Neuron (in vitro differentiated cells): ENCODE data around the gene CLIC4.

Experiments
- H2AFZ ChIP-seq: one replicate; pipeline ENCODE4 v1.6.1; 2013; ENCODE audit warnings: low read depth, mild to moderate bottlenecking, inconsistent platforms, low read length, moderate library complexity
- H3K27me3 ChIP-seq: one replicate; pipeline ENCODE4 v1.6.1; 2013; ENCODE audit warnings: low read length; ENCODE audit not compliant: insufficient read depth
- H3K36me3 ChIP-seq: one replicate; pipeline ENCODE4 v1.6.1; 2013; ENCODE audit warnings: low read length; ENCODE audit not compliant: insufficient read depth
- H3K4me1 ChIP-seq: one replicate; pipeline ENCODE4 v1.6.1; 2013; ENCODE audit warnings: low read length; ENCODE audit not compliant: insufficient read depth
- H3K4me3 ChIP-seq: 2 replicates; pipeline ENCODE4 v1.5.1; 2013; ENCODE audit warnings: mild to moderate bottlenecking, low read length, moderate library complexity
- H3K9me3 ChIP-seq: one replicate; pipeline ENCODE4 v1.6.1; 2013; ENCODE audit warnings: low read length

The CLIC4 gene

DNA sequence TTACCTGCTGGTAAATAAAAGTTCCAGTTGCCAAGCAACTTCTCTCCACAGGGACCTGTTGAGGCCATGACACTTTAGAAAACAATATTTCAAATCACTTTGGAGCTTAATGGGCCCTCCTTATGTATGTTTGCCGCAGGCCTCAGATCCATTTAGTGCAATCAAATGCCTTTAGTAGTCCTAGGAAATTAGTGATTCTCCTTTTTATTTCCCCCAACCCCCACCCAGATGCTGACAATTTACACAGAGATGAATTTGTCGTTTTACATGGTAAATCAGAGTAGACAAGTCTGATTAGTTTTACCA lies 83.6 kb downstream of the CLIC4 start:
- Histone ChIP-seq H3K27me3 (no peaks in the 10 kb centered on the region), H3K36me3 (no peaks in the 10 kb centered on the region), H2AFZ (no peak overlapping the region), H3K4me3 (no peak overlapping the region), H3K4me1 (peaks cover 13% of the 10 kb centered on the region), H3K9me3 (no peaks in the 10 kb centered on the region)

DNA sequence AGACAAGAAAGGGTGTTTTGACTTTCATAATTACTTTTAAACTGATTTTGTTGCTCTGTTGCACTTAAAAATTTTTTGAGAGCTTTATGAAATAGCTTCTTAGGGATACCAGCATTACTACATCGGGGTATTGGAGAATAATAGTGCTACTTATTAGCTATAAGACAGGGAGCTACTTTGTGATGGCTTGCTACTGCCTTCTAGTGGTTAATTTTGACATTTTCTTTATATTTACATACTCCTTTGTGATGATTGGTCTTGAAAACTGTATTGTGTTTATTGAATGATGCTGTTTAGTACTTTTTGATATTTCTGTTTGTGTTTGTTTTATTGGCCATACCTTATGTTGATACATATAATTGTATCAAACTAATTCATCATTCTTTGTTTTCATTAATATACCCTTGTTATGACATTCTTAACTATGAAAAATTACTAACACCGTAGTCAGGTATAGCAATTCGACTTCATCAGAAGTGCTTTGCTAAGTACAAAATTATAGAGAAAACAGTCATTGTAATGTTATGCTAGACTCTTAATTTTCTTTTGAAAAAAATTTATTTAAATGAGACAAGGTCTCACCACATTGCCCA lies 85.5 kb downstream of the CLIC4 start:
- Histone ChIP-seq H2AFZ (no peak overlapping the region), H3K4me1 (peaks cover 13% of the 10 kb centered on the region), H3K4me3 (no peak overlapping the region), H3K9me3 (no peaks in the 10 kb centered on the region), H3K27me3 (no peaks in the 10 kb centered on the region), H3K36me3 (no peaks in the 10 kb centered on the region)

- peaks cover 32% of the 10 kb centered on the region for H3K36me3 ChIP-seq
These were observed 96.3 kb downstream of the CLIC4 start for GRCh38 chr1:24841593-24841992.

DNA sequence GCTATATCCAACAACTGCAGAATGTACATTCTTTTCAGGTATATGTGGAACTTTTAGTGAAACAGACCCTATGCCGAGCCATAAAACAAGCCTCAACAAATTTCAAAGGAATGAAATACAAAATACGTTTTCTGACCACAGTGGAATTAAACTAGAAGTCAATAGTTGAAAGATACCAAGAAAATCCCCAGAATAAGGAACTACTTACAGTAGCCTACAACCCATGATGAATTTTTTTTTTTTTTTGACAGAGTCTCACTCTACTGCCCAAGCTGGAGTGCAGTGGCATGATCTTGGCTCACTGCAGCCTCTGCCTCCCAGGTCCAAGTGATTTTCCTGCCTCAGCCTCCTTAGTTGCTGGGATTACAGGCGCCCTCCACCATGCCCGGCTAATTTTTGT lies 101.4 kb downstream of the CLIC4 start:
- no peaks in the 10 kb centered on the region for H3K27me3 ChIP-seq
- H3K9me3 ChIP-seq: no peaks in the 10 kb centered on the region
- H2AFZ ChIP-seq: no peak overlapping the region
- H3K4me3 ChIP-seq: no peak overlapping the region
- peaks cover 12% of the 10 kb centered on the region for H3K36me3 ChIP-seq
- no peaks in the 10 kb centered on the region for H3K4me1 ChIP-seq

More at GRCh38 chr1:24841593-24841992, 96.3 kb downstream of the CLIC4 start:
- Histone ChIP-seq H3K9me3 (no peaks in the 10 kb centered on the region), H2AFZ (no peak overlapping the region), H3K4me1 (no peaks in the 10 kb centered on the region), H3K4me3 (no peak overlapping the region), H3K27me3 (no peaks in the 10 kb centered on the region)

DNA sequence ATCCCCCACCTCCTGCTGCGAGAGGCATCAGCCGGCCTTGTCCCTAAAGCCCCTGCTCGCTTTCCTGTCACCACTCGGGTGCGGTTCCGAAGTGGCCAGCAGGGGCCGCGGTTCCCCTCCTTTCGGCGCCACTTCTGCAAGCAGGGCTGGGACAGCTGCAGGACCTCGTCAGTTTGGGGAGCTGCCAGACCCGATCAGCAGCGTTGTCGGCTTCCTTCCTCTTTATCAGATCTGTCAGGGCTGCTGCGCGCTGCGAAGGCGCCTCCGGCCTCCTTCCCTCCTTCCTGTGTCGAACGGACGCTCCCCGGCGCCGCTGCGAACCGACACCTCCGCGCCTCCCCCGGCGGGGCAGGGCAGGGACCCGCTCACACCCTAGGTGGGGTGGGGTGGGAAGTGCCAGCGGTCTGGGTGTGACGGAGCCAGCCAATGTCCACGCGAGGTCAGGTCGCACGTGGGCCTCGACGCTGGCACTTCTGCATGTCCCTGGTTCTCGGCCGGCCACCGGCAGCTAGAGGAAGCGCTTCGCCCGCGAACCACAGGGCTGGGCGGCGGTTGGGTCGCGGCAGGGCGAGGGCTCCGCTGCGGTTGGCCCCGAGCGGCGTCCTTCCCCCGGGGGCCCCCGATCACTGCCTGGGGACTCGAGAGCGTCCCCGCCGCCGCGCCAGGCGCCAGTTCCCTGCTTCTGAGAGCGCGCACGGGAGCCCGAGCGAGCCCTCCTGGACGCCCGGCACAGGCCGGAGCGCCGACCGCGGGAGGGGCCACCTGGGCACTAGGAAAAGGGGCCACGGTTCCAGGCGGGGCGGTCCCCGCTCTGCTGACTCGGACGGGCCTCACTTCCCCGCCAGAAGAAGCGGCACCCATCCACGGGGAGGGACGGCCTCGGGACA lies 103.0 kb downstream of the CLIC4 start:
- Histone ChIP-seq H3K36me3 (peaks cover 3% of the 10 kb centered on the region), H3K4me1 (no peaks in the 10 kb centered on the region)

GRCh38 chr1:24849672-24850295 lies 104.5 kb downstream of the CLIC4 start:
- Histone ChIP-seq H3K4me1 (no peaks in the 10 kb centered on the region), H3K4me3 (no peak overlapping the region), H3K27me3 (no peaks in the 10 kb centered on the region), H3K36me3 (peaks cover 3% of the 10 kb centered on the region), H2AFZ (no peak overlapping the region), H3K9me3 (no peaks in the 10 kb centered on the region)

More for the DNA sequence above, 103.0 kb downstream of the CLIC4 start:
- H3K27me3 ChIP-seq: no peaks in the 10 kb centered on the region
- no peak overlapping the region for H2AFZ ChIP-seq
- no peak overlapping the region for H3K4me3 ChIP-seq
- H3K9me3 ChIP-seq: no peaks in the 10 kb centered on the region

DNA sequence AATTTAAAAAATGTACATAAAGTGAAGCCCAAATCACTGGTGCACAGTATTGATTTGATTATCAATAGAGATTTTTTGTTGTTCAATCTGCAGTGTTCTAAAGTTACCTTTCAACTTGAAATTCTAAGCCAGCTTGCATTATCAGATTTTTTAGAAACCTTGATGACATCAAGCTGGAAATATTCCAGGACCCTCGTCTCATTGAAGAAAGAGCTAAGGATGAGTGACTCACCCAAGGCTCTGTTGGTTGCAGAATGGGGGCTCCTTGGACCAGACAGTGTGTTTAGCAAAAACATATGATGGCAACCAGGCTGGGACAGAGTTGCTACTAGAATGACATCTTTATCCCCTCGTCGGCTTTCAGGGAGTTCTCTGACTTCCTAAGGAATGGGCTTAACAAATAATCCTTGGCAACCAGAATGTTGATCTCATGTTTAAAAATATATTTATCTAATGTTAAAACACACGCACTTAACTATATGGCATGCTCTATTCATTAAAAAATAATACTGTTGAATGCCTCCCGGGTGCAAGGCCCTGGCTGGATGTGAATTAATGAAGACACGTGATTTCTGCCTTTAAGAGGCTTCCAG lies 105.2 kb downstream of the CLIC4 start:
- no peaks in the 10 kb centered on the region for H3K4me1 ChIP-seq
- no peaks in the 10 kb centered on the region for H3K36me3 ChIP-seq
- no peaks in the 10 kb centered on the region for H3K27me3 ChIP-seq
- no peaks in the 10 kb centered on the region for H3K9me3 ChIP-seq
- H2AFZ ChIP-seq: no peak overlapping the region
- H3K4me3 ChIP-seq: no peak overlapping the region

GRCh38 chr1:24853649-24854048 lies 108.4 kb downstream of the CLIC4 start:
- H2AFZ ChIP-seq: no peak overlapping the region
- H3K9me3 ChIP-seq: no peaks in the 10 kb centered on the region
- H3K27me3 ChIP-seq: no peaks in the 10 kb centered on the region
- H3K4me1 ChIP-seq: no peaks in the 10 kb centered on the region
- no peaks in the 10 kb centered on the region for H3K36me3 ChIP-seq
- no peak overlapping the region for H3K4me3 ChIP-seq

DNA sequence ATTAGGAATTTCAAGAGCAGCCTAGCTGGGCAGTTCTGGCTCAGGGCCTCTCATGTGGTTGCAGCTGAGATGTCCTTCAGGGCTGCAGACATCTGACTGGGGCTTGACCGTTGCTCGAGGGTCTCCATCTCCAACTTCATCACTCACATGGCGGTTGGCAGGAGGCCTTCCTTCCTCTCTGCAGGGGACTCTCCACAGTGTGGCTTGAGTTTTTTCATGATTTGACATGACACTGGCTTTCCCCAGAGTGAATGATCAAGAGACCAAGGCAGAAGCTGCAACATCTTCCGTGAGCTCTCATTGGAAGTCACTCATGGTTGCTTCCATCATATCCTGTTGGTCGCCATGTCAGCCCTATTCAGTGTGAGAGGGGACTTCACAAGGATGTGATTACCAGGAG lies 110.2 kb downstream of the CLIC4 start:
- Histone ChIP-seq H2AFZ (no peak overlapping the region), H3K4me3 (no peak overlapping the region), H3K4me1 (no peaks in the 10 kb centered on the region), H3K9me3 (no peaks in the 10 kb centered on the region), H3K27me3 (no peaks in the 10 kb centered on the region), H3K36me3 (no peaks in the 10 kb centered on the region)

DNA sequence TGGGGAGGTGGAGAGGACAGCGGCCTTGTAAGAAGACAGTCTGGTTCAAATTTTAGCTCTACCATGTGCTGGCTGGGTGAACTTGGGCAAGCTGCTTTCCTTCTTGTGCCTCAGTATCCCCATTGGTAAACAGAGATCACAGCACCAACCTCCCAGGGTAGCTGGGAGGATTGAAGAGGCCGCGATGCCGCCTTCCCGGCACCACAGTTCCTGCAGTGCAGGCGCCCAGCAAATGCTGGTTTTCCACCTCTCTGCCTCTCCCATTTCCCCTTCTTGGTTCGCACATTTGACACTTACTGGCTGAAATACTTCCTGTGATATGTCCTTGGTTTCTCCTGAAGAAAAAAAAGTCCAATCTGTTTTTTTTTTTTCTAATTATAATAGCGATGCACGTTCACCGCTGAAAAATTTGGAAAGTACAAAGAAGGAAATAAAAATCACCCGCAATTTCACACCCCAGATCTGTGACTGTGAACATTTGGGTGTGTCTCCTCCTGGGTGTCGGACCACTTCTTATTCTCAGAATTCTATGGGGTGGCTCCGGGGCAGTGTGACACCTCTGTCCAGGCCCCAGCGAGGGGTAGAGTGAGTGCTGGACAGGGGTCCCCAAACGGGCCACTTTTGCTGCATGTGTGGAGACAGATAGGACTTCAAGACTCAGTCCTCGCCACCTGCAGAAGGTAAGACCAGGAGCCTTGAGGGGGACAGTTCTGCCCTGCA lies 111.7 kb downstream of the CLIC4 start:
- Histone ChIP-seq H3K27me3 (peaks cover 6% of the 10 kb centered on the region), H3K36me3 (no peaks in the 10 kb centered on the region), H3K4me1 (no peaks in the 10 kb centered on the region), H2AFZ (no peak overlapping the region), H3K9me3 (no peaks in the 10 kb centered on the region), H3K4me3 (no peak overlapping the region)

DNA sequence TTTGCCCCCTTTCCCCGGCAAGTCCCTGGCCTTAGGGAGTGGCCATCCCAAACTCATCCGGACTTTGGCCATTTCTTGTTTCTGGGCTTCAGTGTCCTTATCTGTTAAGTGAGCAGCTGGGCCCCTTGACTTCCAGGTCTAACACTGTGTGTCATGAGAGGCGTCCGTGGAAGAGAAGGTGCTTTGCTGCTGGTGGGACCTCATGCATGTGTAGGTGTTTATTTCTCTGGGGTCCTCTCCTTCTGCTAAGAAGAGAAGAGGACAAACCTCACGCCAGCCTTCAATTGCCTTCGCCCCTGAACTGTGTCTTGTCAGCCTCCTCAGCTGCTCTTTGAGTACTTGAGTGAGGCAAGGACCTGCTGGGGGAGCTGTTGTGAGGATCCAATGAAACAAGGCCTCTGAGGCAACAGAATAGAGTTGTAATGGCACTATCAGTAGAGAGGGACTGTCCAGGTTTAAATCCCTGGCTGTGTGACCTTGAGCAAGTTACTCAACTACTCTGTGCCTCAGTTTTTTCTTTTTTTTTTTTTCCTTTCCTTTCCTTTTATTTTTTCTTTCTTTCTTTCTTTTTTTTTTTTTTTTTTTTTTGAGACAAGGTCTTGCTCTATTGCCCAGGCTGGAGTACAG lies 112.4 kb downstream of the CLIC4 start:
- no peak overlapping the region for H3K4me3 ChIP-seq
- H3K27me3 ChIP-seq: peaks cover 12% of the 10 kb centered on the region
- H3K9me3 ChIP-seq: no peaks in the 10 kb centered on the region
- H2AFZ ChIP-seq: no peak overlapping the region
- no peaks in the 10 kb centered on the region for H3K4me1 ChIP-seq
- H3K36me3 ChIP-seq: no peaks in the 10 kb centered on the region

DNA sequence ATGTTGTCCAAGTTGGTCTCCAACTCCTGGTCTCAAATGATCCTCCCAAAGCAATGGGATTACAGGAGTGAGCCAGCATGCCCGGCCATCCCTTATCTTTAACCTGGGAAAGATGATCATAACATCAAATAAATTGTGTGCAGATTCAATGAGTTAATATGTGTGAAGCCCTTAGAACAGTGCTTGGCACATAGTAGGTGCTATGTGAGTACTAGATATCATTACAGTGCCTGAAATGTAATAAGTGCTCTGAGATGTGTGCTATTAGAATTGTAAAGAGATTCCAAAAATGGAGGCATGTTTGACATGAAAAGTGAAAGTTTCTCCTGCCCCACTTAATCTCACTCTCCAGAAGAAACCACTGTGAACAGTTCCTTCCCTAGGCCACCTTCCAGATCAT lies 113.0 kb downstream of the CLIC4 start:
- H3K27me3 ChIP-seq: peaks cover 16% of the 10 kb centered on the region
- H2AFZ ChIP-seq: no peak overlapping the region
- H3K4me1 ChIP-seq: no peaks in the 10 kb centered on the region

More for the DNA sequence above, 113.0 kb downstream of the CLIC4 start:
- no peaks in the 10 kb centered on the region for H3K9me3 ChIP-seq
- no peaks in the 10 kb centered on the region for H3K36me3 ChIP-seq
- no peak overlapping the region for H3K4me3 ChIP-seq
